SK-N-SH (cell line): ENCODE data around the gene DOCK3. TPM values are rescaled to one million over a fixed set of nuclear protein-coding genes. Genes with fewer than 3 reads are reported as not detected.

Experiments
- CTCF ChIA-PET: fragments of 300-600, 350-600 bp; formaldehyde crosslinking; extraction: SDS; loops from one replicate; lab custom pipeline; 2021; lab: Yijun Ruan, JAX
- POLR2A ChIA-PET: fragments of 350-600 bp; sonication (Branson Sonifier 250); formaldehyde crosslinking; extraction: SDS; loops from one replicate; lab custom pipeline; 2020; ENCODE audit warnings: antibody characterized with exemption, inconsistent platforms; lab: Yijun Ruan, JAX
- DNase-seq: peaks from one replicate; pipeline ENCODE4 v3.0.0; 2012
- H2AFZ ChIP-seq: fragments of 200-600 bp; sonication (generic); 2 replicates; pipeline ENCODE4 v1.8.1; 2016; ENCODE audit warnings: antibody characterized with exemption, mild to moderate bottlenecking, low read depth
- H3F3A ChIP-seq: fragments of 200-600 bp; sonication (generic); replicated peaks from 2 replicates; pipeline ENCODE3; 2016; ENCODE audit warnings: antibody characterized with exemption, mild to moderate bottlenecking; ENCODE audit not compliant: insufficient read depth
- H3K27ac ChIP-seq, 2 experiments: fragments of 200-500 bp in 1 of 2; fragments of 200-600 bp in 1 of 2; sonication (Bioruptor generic) in 1 of 2; sonication (generic), shearing (Covaris generic) in 1 of 2; 2 replicates each; pipeline versions ENCODE4 v1.5.1 to v1.6.1; 2014 to 2016; ENCODE audit warnings: low read depth in 2 of 2, inconsistent platforms in 1 of 2, low read length in 1 of 2, mild to moderate bottlenecking in 1 of 2, mixed read lengths in 1 of 2
- H3K27me3 ChIP-seq: fragments of 200-600 bp; sonication (generic), shearing (Covaris generic); 2 replicates; pipeline ENCODE4 v1.6.1; 2016; ENCODE audit warnings: mixed run types; ENCODE audit not compliant: insufficient read depth
- H3K36me3 ChIP-seq, 2 experiments: fragments of 200-500 bp in 1 of 2; fragments of 200-600 bp in 1 of 2; sonication (Bioruptor generic) in 1 of 2; sonication (generic) in 1 of 2; replicated peaks in 1 of 2; 2 replicates each; pipeline versions ENCODE3 to v1.5.1; 2014 to 2016; ENCODE audit warnings: low read length in 1 of 2, mild to moderate bottlenecking in 1 of 2; ENCODE audit not compliant: insufficient read depth in 2 of 2, control insufficient read depth in 1 of 2
- H3K4me1 ChIP-seq, 2 experiments: fragments of 200-500 bp in 1 of 2; fragments of 200-600 bp in 1 of 2; sonication (Bioruptor generic) in 1 of 2; sonication (generic), shearing (Covaris generic) in 1 of 2; 2 replicates each; pipeline versions ENCODE4 v1.5.1 to v1.6.1; 2014 to 2016; ENCODE audit warnings: low read depth in 1 of 2, low read length in 1 of 2, mixed run types in 1 of 2; ENCODE audit not compliant: insufficient read depth in 2 of 2, control insufficient read depth in 1 of 2
- H3K4me2 ChIP-seq: fragments of 200-600 bp; sonication (generic), shearing (Covaris generic); 2 replicates; pipeline ENCODE4 v1.6.1; 2017; ENCODE audit warnings: mixed run types
- H3K4me3 ChIP-seq, 2 experiments: fragments of 200-500 bp in 1 of 2; fragments of 200-600 bp in 1 of 2; sonication (Bioruptor generic) in 1 of 2; sonication (generic), shearing (Covaris generic) in 1 of 2; 2 replicates each; pipeline versions ENCODE4 v1.5.1 to v1.8.1; 2014 to 2016; ENCODE audit warnings: low read depth in 2 of 2, inconsistent platforms in 1 of 2, low read length in 1 of 2, mild to moderate bottlenecking in 1 of 2, mixed read lengths in 1 of 2, moderate library complexity in 1 of 2
- H3K79me2 ChIP-seq: fragments of 200-600 bp; sonication (generic); 2 replicates; pipeline ENCODE4 v1.8.1; 2017; ENCODE audit warnings: mild to moderate bottlenecking; ENCODE audit not compliant: insufficient read depth
- H3K9ac ChIP-seq: fragments of 200-600 bp; sonication (generic); 2 replicates; pipeline ENCODE4 v1.6.1; 2017; ENCODE audit warnings: mixed run types
- H3K9me2 ChIP-seq: fragments of 200-600 bp; sonication (generic); 2 replicates; pipeline ENCODE4 v1.6.1; 2017; ENCODE audit warnings: mixed run types
- H3K9me3 ChIP-seq: fragments of 200-600 bp; sonication (generic); 2 replicates; pipeline ENCODE4 v1.6.1; 2017; ENCODE audit warnings: mixed run types, mild to moderate bottlenecking, moderate library complexity
- H4K20me1 ChIP-seq: fragments of 200-600 bp; sonication (generic); 2 replicates; pipeline ENCODE4 v1.6.1; 2017; ENCODE audit warnings: mild to moderate bottlenecking, mixed run types; ENCODE audit not compliant: insufficient read depth
- CHD2 ChIP-seq: fragments of 150-350 bp; IDR thresholded peaks from 2 replicates; pipeline ENCODE4 v1.6.1; 2018; ENCODE audit warnings: low read length; ENCODE audit not compliant: partially characterized antibody
- CTCF ChIP-seq: fragments of 200-600 bp; sonication (generic); IDR thresholded peaks from 2 replicates; pipeline ENCODE4 v1.6.1; 2017; ENCODE audit warnings: antibody characterized with exemption, mild to moderate bottlenecking, moderate library complexity
- ELF1 ChIP-seq: IDR thresholded peaks from 2 replicates; pipeline ENCODE4 v1.4.0; 2012
- EP300 ChIP-seq, 2 experiments: IDR thresholded peaks; 2 replicates each; pipeline versions ENCODE4 v1.4.0 to v1.6.1; 2012; ENCODE audit warnings: borderline replicate concordance in 1 of 2, low read depth in 1 of 2, low read length in 1 of 2
- EZH2phosphoT487 ChIP-seq: fragments of 200-600 bp; sonication (generic); IDR thresholded peaks from 2 replicates; pipeline ENCODE4 v1.6.1; 2017; ENCODE audit warnings: low read depth, mixed run types, mild to moderate bottlenecking, antibody characterized with exemption, moderate library complexity, borderline replicate concordance
- FOSL2 ChIP-seq: IDR thresholded peaks from 2 replicates; pipeline ENCODE4 v1.4.0; 2012; ENCODE audit warnings: low read depth, mild to moderate bottlenecking, moderate library complexity, borderline replicate concordance
- GABPA ChIP-seq: IDR thresholded peaks from 2 replicates; pipeline ENCODE4 v1.4.0; 2012; ENCODE audit warnings: low read depth, mild to moderate bottlenecking
- GATA2 ChIP-seq: sonication (generic); formaldehyde crosslinking; IDR thresholded peaks from 2 replicates; pipeline ENCODE4 v1.5.0; 2020; ENCODE audit warnings: mild to moderate bottlenecking, missing genetic modification reagents
- JUND ChIP-seq: IDR thresholded peaks from 2 replicates; pipeline ENCODE4 v1.4.0; 2012
- MAX ChIP-seq: IDR thresholded peaks from 2 replicates; pipeline ENCODE4 v1.4.0; 2012; ENCODE audit warnings: low read depth
- NFIC ChIP-seq: IDR thresholded peaks from 2 replicates; pipeline ENCODE4 v1.4.0; 2012; ENCODE audit warnings: borderline replicate concordance
- POLR2AphosphoS5 ChIP-seq: IDR thresholded peaks from 2 replicates; pipeline ENCODE4 v1.6.1; 2012; ENCODE audit warnings: low read depth, low read length
- RAD21 ChIP-seq: IDR thresholded peaks from 2 replicates; pipeline ENCODE4 v1.6.1; 2012; ENCODE audit warnings: mild to moderate bottlenecking, low read length
- REST ChIP-seq: IDR thresholded peaks from 2 replicates; pipeline ENCODE4 v1.6.1; 2012; ENCODE audit warnings: mild to moderate bottlenecking, low read depth, low read length, moderate library complexity
- RFX5 ChIP-seq: IDR thresholded peaks from 2 replicates; pipeline ENCODE4 v1.6.1; 2012; ENCODE audit warnings: mild to moderate bottlenecking, improper control_type of control experiment, low read length
- SIN3A ChIP-seq: IDR thresholded peaks from 2 replicates; pipeline ENCODE4 v1.6.1; 2012; ENCODE audit warnings: low read depth, mild to moderate bottlenecking, low read length, moderate library complexity, borderline replicate concordance
- YY1 ChIP-seq: IDR thresholded peaks from 2 replicates; pipeline ENCODE4 v1.4.0; 2012; ENCODE audit warnings: low read depth, mild to moderate bottlenecking
- WGBS: methylation state at CpG from one replicate; pipeline ENCODE4 v1.1.6; 2017; ENCODE audit warnings: low lambda C conversion rate; 5-methylcytosine and 5-hydroxymethylcytosine counted together
- polyA plus RNA-seq, 3 experiments: library from polyadenylated mRNA; depleted of rRNA; stranded (reverse); fragments of >200 nt; gene quantifications; 2 replicates each; pipeline ENCODE4 v1.2.3, GENCODE V29; 2012
- TF ChIP-seq, protein P1 (sequence below): fragments of 150-350 bp; IDR thresholded peaks from 2 replicates; pipeline ENCODE4 v1.6.1; 2017; ENCODE audit warnings: antibody characterized with exemption, low read length, low read depth, borderline replicate concordance
- TF ChIP-seq, protein P2 (sequence below): IDR thresholded peaks from 2 replicates; pipeline ENCODE4; 2012

Gene DOCK3
- polyA plus RNA-seq, 1 of the 3 experiments (the other 2 are of a cell fraction), result 0.05 TPM

GRCh38 chr3:50689558-50689957 lies 14.8 kb downstream of the DOCK3 start:
- H3K4me3 ChIP-seq, result no peak overlapping the region
- no peak overlapping the region for H2AFZ ChIP-seq
- H3K4me2 ChIP-seq, result no peak overlapping the region
- no peak overlapping the region for H3K27ac ChIP-seq
- peaks cover 4% of the 10 kb centered on the region; the same call in 1 of the 2 replicates for H3K27me3 ChIP-seq
- H3K9me2 ChIP-seq, result no peaks in the 10 kb centered on the region
- ChIA-PET CTCF (interaction anchor here (1.4 kb wide), 1 partner anchor 11 kb away, joined by 4 read pairs; no protein-coding TSS in a partner anchor), POLR2A (no interaction called here)
- no peak overlapping the region for H3K9ac ChIP-seq
- no peaks in the 10 kb centered on the region for H3F3A ChIP-seq
- TF ChIP-seq NFIC (no peak), REST (no peak), EZH2phosphoT487 (no peak), POLR2AphosphoS5 (no peak), ELF1 (no peak), SIN3A (no peak), GATA2 (no peak), EP300 (IDR thresholded peaks at IDR 0.05; ENCODE audit: borderline replicate concordance in 1 of 2, low read depth in 1 of 2, low read length in 1 of 2) (no peak), MAX (no peak), CTCF (no peak), RAD21 (no peak), GABPA (no peak), YY1 (no peak), CHD2 (no peak), RFX5 (no peak), FOSL2 (no peak), JUND (no peak)
- TF ChIP-seq, protein P1, sequence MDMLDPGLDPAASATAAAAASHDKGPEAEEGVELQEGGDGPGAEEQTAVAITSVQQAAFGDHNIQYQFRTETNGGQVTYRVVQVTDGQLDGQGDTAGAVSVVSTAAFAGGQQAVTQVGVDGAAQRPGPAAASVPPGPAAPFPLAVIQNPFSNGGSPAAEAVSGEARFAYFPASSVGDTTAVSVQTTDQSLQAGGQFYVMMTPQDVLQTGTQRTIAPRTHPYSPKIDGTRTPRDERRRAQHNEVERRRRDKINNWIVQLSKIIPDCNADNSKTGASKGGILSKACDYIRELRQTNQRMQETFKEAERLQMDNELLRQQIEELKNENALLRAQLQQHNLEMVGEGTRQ, result no peak
- TF ChIP-seq, protein P2, sequence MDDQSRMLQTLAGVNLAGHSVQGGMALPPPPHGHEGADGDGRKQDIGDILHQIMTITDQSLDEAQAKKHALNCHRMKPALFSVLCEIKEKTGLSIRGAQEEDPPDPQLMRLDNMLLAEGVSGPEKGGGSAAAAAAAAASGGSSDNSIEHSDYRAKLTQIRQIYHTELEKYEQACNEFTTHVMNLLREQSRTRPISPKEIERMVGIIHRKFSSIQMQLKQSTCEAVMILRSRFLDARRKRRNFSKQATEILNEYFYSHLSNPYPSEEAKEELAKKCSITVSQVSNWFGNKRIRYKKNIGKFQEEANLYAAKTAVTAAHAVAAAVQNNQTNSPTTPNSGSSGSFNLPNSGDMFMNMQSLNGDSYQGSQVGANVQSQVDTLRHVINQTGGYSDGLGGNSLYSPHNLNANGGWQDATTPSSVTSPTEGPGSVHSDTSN, result no peak
- no peaks in the 10 kb centered on the region for H3K79me2 ChIP-seq
- WGBS, result 17% methylated on average over 5 of the region's 6 CpGs
- H3K4me1 ChIP-seq, result no peaks in the 10 kb centered on the region
- no peaks in the 10 kb centered on the region for H3K9me3 ChIP-seq
- DNase-seq, result no peak
- no peaks in the 10 kb centered on the region for H3K36me3 ChIP-seq
- H4K20me1 ChIP-seq, result no peaks in the 10 kb centered on the region
